ENCODE measurements around the gene LGALS3BP. TPM values are rescaled to one million over a fixed set of nuclear protein-coding genes. Genes with fewer than 3 reads are reported as not detected.
A peak's percentile ranks its signal among the peaks of the same experiment; 100 is the strongest.

LGALS3BP gene
- total and polyA plus RNA-seq, 2 of the 13 experiments (the other 11 are each of a cell fraction or from before 2014, with no cell fraction given) = 137 to 332 TPM

- TF ChIP-seq KDM2A (CRISPR knock-in tag; IDR thresholded peaks at IDR 0.05; ENCODE audit: borderline replicate concordance, low read depth) = peak; percentile 63
- TF ChIP-seq TMF1 (CRISPR knock-in tag; IDR thresholded peaks at IDR 0.05; ENCODE audit: low read depth) = peak; percentile 46; the same call in 1 of the 2 replicates
- no peak for TF ChIP-seq ZNF674 (CRISPR knock-in tag; IDR thresholded peaks at IDR 0.05; ENCODE audit: low read depth)
- TF ChIP-seq ZNF121 (CRISPR knock-in tag; IDR thresholded peaks at IDR 0.05) = no peak
- TF ChIP-seq EEA1 (CRISPR knock-in tag; IDR thresholded peaks at IDR 0.05; ENCODE audit: borderline replicate concordance) = no peak
- peak; percentile 65 for TF ChIP-seq SP5 (CRISPR knock-in tag; IDR thresholded peaks at IDR 0.05; ENCODE audit: borderline replicate concordance, low read depth)
- no peak for TF ChIP-seq ISX (CRISPR knock-in tag; conservative IDR thresholded peaks at IDR 0.05)
- TF ChIP-seq ZNF510 (CRISPR knock-in tag; IDR thresholded peaks at IDR 0.05; ENCODE audit: low read depth) = no peak
- peak; percentile 41; the same call in 1 of the 2 replicates for TF ChIP-seq ZNF550 (CRISPR knock-in tag; IDR thresholded peaks at IDR 0.05; ENCODE audit: borderline replicate concordance)
- no peak for TF ChIP-seq IRF2 (CRISPR knock-in tag; IDR thresholded peaks at IDR 0.05)
- no peak for TF ChIP-seq SETDB1 (CRISPR knock-in tag; IDR thresholded peaks at IDR 0.05; ENCODE audit: borderline replicate concordance)
- TF ChIP-seq ZNF589 (CRISPR knock-in tag; conservative IDR thresholded peaks at IDR 0.05) = no peak
- TF ChIP-seq, protein P1, sequence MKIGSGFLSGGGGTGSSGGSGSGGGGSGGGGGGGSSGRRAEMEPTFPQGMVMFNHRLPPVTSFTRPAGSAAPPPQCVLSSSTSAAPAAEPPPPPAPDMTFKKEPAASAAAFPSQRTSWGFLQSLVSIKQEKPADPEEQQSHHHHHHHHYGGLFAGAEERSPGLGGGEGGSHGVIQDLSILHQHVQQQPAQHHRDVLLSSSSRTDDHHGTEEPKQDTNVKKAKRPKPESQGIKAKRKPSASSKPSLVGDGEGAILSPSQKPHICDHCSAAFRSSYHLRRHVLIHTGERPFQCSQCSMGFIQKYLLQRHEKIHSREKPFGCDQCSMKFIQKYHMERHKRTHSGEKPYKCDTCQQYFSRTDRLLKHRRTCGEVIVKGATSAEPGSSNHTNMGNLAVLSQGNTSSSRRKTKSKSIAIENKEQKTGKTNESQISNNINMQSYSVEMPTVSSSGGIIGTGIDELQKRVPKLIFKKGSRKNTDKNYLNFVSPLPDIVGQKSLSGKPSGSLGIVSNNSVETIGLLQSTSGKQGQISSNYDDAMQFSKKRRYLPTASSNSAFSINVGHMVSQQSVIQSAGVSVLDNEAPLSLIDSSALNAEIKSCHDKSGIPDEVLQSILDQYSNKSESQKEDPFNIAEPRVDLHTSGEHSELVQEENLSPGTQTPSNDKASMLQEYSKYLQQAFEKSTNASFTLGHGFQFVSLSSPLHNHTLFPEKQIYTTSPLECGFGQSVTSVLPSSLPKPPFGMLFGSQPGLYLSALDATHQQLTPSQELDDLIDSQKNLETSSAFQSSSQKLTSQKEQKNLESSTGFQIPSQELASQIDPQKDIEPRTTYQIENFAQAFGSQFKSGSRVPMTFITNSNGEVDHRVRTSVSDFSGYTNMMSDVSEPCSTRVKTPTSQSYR (CRISPR knock-in tag; IDR thresholded peaks at IDR 0.05; ENCODE audit: borderline replicate concordance) = 0 out of 2 replicates have a peak, but pooled peaks have one; percentile 6
- TF ChIP-seq SOX13 (IDR thresholded peaks at IDR 0.05) = no peak
- no peak for TF ChIP-seq SOX13 (CRISPR knock-in tag; conservative IDR thresholded peaks at IDR 0.05 in 1 of 2, IDR thresholded peaks at IDR 0.05 in 1 of 2)
- TF ChIP-seq GATAD1 (CRISPR knock-in tag; IDR thresholded peaks at IDR 0.05) = no peak
- no peak for TF ChIP-seq FIP1L1 (IDR thresholded peaks at IDR 0.05; ENCODE audit: borderline replicate concordance, insufficient read depth, low read depth, low read length)
- TF ChIP-seq ARID4A (CRISPR knock-in tag; IDR thresholded peaks at IDR 0.05; ENCODE audit: borderline replicate concordance) = 0 out of 2 replicates have a peak, but pooled peaks have one; percentile 33
- no peak for TF ChIP-seq NRL (CRISPR knock-in tag; IDR thresholded peaks at IDR 0.05; ENCODE audit: borderline replicate concordance)
- no peak for TF ChIP-seq MED13 (CRISPR knock-in tag; IDR thresholded peaks at IDR 0.05)
- no peak; the same call in 1 of the 2 replicates for TF ChIP-seq ZNF333 (CRISPR knock-in tag; IDR thresholded peaks at IDR 0.05; ENCODE audit: borderline replicate concordance)
- no peak for TF ChIP-seq KDM4B (CRISPR knock-in tag; IDR thresholded peaks at IDR 0.05)
- TF ChIP-seq AKAP8 (CRISPR knock-in tag; IDR thresholded peaks at IDR 0.05) = peak; percentile 36; the same call in 1 of the 2 replicates
These were observed 44.4 kb upstream of the LGALS3BP start, which contains the start of gene C1QTNF1 (continued) for GRCh38 chr17:79023886-79024771.

Measured in HepG2 (cell line).